ENCODE measurements around the gene FSTL4.

GRCh38 chr5:133539818-133540217 lies 72.5 kb downstream of the FSTL4 start:
- TF ChIP-seq CTCF (IDR thresholded peaks at IDR 0.05) (no peak), POLR2A (IDR thresholded peaks at IDR 0.05) (no peak)

All from Peyer's patch (tissue), 4 donors.